HepG2 (cell line): ENCODE results near the gene WNK4. TPM values are rescaled to one million over a fixed set of nuclear protein-coding genes. Genes with fewer than 3 reads are reported as not detected.

Source experiments
- DMTF1 ChIP-seq: sonication (generic); formaldehyde crosslinking; IDR thresholded peaks from 2 replicates; pipeline ENCODE4 v1.4.0; 2020; ENCODE audit warnings: mild to moderate bottlenecking, missing genetic modification reagents
- EZH2 ChIP-seq: conservative IDR thresholded peaks from 2 replicates; pipeline ENCODE4 v1.6.1; 2012; ENCODE audit warnings: mild to moderate bottlenecking, low read depth, low read length, moderate library complexity
- GATA4 ChIP-seq: sonication (generic); IDR thresholded peaks from 2 replicates; pipeline ENCODE4 v1.6.1; 2016; ENCODE audit warnings: antibody characterized with exemption, low read depth, borderline replicate concordance
- MATR3 ChIP-seq: sonication (generic); formaldehyde crosslinking; IDR thresholded peaks from 2 replicates; pipeline ENCODE4 v1.4.0; 2020; ENCODE audit warnings: missing genetic modification reagents
- SMARCE1 ChIP-seq: fragments of 450-650 bp; IDR thresholded peaks from 2 replicates; pipeline ENCODE4 v1.6.1; 2017; ENCODE audit warnings: borderline replicate concordance
- TFDP2 ChIP-seq: sonication (generic); formaldehyde crosslinking; IDR thresholded peaks from 2 replicates; pipeline ENCODE4 v1.4.0; 2020; ENCODE audit warnings: missing genetic modification reagents
- ZNF232 ChIP-seq: sonication (generic); formaldehyde crosslinking; IDR thresholded peaks from 2 replicates; pipeline ENCODE4 v1.4.0; 2020; ENCODE audit warnings: missing genetic modification reagents, borderline replicate concordance
- ZNF510 ChIP-seq: sonication (generic); formaldehyde crosslinking; IDR thresholded peaks from 2 replicates; pipeline ENCODE4 v1.4.0; 2020; ENCODE audit warnings: low read depth, mild to moderate bottlenecking, missing genetic modification reagents
- polyA plus RNA-seq, 8 experiments: library from polyadenylated mRNA; depleted of rRNA in 3 of 8; stranded (reverse) in 7 of 8; unstranded in 1 of 8; fragments of >200 nt; fragmentation: Illumina TruSeq in 4 of 8; extraction: Trizol in 4 of 8; gene quantifications; 2 replicates each; pipeline versions ENCODE4 v1.2.1 to v1.2.3, GENCODE V29; 2011 to 2016; ENCODE audit warnings: low read depth in 4 of 8, missing spikeins in 1 of 8, mixed read lengths in 1 of 8; ENCODE audit not compliant: insufficient read depth in 1 of 8
- total RNA-seq, 5 experiments: library from RNA; depleted of rRNA; stranded (reverse); fragments of >200 nt; fragmentation: Illumina TruSeq; extraction: Trizol; gene quantifications; 2 replicates each; pipeline ENCODE4 v1.2.3, GENCODE V29; 2016; ENCODE audit warnings: low read depth in 1 of 5
- TF ChIP-seq, protein P1 (sequence below), 2 experiments: fragments of 450-650 bp in 1 of 2; sonication (generic) in 1 of 2; formaldehyde crosslinking in 1 of 2; IDR thresholded peaks; 2 replicates each; pipeline versions ENCODE4 v1.6.1 to v1.8.0; 2016 to 2022; ENCODE audit warnings: antibody characterized with exemption in 1 of 2, mild to moderate bottlenecking in 1 of 2, missing genetic modification reagents in 1 of 2
- TF ChIP-seq, protein P2 (sequence below): sonication (generic); formaldehyde crosslinking; IDR thresholded peaks from 2 replicates; pipeline ENCODE4 v1.8.1; 2022; ENCODE audit warnings: low read depth, mild to moderate bottlenecking, missing genetic modification reagents

Gene WNK4
- total and polyA plus RNA-seq, 2 of the 13 experiments (the other 11 are each of a cell fraction or from before 2014, with no cell fraction given) = 2.7 to 13.7 TPM

GRCh38 chr17:42832934-42833766, 52.7 kb downstream of the WNK4 start, which contains the start of gene PSME3 (continued):
- TF ChIP-seq, protein P1, sequence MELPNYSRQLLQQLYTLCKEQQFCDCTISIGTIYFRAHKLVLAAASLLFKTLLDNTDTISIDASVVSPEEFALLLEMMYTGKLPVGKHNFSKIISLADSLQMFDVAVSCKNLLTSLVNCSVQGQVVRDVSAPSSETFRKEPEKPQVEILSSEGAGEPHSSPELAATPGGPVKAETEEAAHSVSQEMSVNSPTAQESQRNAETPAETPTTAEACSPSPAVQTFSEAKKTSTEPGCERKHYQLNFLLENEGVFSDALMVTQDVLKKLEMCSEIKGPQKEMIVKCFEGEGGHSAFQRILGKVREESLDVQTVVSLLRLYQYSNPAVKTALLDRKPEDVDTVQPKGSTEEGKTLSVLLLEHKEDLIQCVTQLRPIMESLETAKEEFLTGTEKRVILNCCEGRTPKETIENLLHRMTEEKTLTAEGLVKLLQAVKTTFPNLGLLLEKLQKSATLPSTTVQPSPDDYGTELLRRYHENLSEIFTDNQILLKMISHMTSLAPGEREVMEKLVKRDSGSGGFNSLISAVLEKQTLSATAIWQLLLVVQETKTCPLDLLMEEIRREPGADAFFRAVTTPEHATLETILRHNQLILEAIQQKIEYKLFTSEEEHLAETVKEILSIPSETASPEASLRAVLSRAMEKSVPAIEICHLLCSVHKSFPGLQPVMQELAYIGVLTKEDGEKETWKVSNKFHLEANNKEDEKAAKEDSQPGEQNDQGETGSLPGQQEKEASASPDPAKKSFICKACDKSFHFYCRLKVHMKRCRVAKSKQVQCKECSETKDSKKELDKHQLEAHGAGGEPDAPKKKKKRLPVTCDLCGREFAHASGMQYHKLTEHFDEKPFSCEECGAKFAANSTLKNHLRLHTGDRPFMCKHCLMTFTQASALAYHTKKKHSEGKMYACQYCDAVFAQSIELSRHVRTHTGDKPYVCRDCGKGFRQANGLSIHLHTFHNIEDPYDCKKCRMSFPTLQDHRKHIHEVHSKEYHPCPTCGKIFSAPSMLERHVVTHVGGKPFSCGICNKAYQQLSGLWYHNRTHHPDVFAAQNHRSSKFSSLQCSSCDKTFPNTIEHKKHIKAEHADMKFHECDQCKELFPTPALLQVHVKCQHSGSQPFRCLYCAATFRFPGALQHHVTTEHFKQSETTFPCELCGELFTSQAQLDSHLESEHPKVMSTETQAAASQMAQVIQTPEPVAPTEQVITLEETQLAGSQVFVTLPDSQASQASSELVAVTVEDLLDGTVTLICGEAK (IDR thresholded peaks at IDR 0.05) = peak; percentile 78
- TF ChIP-seq, protein P1 (CRISPR knock-in tag; IDR thresholded peaks at IDR 0.05) = peak; percentile 95
- TF ChIP-seq SMARCE1 (no peak), ZNF232 (CRISPR knock-in tag) (peak; percentile 12; the same call in 1 of the 2 replicates), ZNF510 (peak; percentile 99), DMTF1 (0 out of 2 replicates have a peak, but pooled peaks have one; percentile 32), GATA4 (no peak), MATR3 (CRISPR knock-in tag) (no peak), EZH2 (no peak), TFDP2 (CRISPR knock-in tag) (peak; percentile 73)
- TF ChIP-seq, protein P2, sequence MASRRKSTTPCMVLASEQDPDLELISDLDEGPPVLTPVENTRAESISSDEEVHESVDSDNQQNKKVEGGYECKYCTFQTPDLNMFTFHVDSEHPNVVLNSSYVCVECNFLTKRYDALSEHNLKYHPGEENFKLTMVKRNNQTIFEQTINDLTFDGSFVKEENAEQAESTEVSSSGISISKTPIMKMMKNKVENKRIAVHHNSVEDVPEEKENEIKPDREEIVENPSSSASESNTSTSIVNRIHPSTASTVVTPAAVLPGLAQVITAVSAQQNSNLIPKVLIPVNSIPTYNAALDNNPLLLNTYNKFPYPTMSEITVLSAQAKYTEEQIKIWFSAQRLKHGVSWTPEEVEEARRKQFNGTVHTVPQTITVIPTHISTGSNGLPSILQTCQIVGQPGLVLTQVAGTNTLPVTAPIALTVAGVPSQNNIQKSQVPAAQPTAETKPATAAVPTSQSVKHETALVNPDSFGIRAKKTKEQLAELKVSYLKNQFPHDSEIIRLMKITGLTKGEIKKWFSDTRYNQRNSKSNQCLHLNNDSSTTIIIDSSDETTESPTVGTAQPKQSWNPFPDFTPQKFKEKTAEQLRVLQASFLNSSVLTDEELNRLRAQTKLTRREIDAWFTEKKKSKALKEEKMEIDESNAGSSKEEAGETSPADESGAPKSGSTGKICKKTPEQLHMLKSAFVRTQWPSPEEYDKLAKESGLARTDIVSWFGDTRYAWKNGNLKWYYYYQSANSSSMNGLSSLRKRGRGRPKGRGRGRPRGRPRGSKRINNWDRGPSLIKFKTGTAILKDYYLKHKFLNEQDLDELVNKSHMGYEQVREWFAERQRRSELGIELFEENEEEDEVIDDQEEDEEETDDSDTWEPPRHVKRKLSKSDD (CRISPR knock-in tag) = peak; percentile 72; the same call in 1 of the 2 replicates
